HG03432 (cell line): ENCODE data around the gene CFAP44.
"Not testable (repeated sequence)": the region's sequence is repeated elsewhere in the genome, so short reads cannot be mapped to it uniquely, and the experiment has no call there.

Source experiments
- ATAC-seq: cut with Tn5 transposase; IDR thresholded peaks from one replicate; pipeline ENCODE4 v1.9.1; 2021; ENCODE audit warnings: mild to moderate bottlenecking, moderate library complexity; ENCODE audit not compliant: unreplicated experiment

The CFAP44 gene, protein sequence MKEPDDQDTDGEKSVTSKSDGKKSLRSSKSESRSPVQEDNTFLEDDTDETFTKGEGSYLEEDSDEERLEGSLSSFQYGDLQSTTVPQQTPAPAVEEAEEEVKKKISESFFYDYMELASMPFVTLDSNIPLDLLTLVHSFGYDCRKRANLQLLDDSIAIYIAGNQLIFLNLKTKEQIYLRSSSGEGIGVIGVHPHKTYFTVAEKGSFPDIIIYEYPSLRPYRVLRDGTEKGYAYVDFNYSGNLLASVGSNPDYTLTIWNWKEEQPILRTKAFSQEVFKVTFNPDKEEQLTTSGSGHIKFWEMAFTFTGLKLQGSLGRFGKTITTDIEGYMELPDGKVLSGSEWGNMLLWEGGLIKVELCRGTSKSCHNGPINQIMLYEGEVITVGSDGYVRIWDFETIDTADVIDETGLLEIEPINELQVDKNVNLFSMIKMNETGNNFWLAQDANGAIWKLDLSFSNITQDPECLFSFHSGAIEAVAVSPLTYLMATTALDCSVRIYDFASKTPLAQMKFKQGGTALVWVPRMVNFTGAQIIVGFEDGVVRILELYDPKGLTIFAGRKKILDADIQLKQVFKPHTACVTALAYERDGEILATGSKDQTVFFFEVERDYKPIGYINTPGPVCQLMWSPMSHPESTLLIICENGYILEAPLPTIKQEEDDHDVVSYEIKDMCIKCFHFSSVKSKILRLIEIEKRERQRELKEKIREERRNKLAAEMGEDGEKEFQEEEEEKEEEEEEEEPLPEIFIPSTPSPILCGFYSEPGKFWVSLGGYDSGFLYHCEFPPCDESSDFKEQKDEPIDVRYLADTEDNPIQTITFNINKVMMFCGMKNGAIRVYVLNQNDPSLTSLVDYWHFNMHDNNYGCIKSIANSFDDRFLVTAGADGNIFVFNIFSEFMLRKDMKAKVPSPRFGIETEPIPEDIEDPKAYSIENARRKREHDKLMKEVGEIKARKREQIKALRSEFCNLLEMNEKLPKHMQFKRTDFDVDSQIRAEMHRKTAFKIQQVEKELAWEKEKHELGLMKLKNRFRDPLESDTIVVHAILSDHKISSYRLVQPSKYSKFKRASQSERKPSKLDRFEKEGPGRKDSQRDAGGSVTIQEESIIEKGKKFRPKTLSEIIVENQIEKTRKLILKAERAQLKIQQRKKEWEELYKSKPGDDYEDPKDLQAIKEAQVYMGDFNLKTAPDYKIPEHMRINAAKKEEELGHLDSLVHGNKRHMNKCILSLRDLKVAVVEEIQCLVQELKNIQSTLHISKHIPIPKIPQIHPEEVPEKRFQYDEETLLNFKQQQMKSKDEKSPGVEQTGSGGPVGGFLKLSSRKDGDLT (N-terminal part only)

DNA sequence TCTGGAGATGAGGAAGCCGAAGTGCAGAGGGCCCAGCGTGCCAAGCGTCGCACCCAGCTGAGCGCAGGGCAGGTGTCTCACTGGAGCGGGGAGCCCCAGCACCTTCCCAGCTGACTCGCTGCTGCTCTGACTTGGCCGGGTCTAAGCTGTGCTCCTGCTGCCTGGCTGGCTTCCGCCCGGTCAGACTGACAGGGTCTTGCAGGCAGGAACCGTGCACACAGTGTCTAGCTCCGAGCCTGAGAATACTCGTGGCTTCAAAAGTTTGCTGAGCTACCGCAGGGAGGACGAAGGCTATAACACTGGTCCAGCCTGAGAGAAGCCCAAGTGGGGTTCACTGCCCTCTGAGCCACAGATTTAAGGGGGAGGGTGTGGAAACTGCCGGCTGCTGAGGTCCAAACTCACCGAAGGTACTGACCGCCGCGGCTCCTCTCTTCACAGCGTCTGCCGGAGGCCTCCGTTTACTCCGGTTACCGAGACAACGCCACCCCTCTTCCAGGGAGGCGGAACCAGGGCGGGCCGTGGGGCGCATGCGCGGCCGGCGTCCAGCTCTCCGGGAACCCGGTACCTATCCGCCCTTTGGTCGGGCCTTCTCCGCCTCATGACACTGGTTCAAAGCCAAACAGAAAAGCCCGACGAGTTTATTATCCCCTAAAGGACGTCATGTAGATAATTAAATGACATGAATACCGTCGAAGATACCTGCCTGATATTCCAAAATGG, at the start of gene CFAP44:
Gene CFAP44 (minus strand): TSS at position 443 of the 720 bp plus-strand sequence. CDS start 7,829 bp downstream, outside the sequence.
- no peak for ATAC-seq

DNA sequence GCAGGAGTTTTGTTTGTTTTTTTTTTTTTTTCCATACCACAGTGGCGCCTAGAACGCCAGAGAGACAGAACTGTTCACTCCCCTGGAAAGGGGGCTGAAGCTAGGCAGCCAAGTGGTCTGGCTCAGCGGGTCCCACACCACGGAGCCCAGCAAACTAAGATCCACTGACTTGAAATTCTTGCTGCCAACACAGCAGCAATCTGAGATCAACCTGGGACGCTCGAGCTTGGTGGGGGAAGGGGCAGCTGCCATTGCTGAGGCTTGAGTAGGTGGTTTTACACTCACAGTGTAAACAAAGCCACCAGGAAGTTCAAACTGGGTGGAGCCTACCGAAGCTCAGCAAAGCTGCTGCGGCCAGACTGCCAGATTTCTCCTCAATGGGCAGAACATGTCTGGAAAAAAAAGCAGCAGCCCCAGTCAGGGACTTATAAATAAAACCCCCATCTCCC, 43.9 kb upstream of the CFAP44 start:
- ATAC-seq = no peak

DNA sequence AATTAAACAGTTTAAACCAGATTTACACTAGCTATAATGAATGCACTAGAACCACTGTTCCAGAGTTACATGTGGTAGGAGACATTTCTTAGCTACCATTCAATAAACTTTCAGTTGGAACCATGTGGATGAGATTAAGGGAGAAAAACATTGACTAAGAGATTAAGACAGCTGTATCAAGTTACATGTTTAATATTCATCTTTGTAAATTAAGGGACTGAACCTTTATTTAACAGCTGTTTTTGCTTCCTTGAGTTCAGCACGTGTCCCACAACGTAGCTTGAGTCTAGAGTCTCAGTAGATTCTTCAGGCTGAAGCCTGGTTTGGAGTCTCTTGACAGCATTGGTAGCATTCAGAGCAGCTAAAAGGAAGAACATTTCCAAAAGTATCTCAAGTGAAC, 27.2 kb upstream of the CFAP44 start:
- no peak for ATAC-seq

DNA sequence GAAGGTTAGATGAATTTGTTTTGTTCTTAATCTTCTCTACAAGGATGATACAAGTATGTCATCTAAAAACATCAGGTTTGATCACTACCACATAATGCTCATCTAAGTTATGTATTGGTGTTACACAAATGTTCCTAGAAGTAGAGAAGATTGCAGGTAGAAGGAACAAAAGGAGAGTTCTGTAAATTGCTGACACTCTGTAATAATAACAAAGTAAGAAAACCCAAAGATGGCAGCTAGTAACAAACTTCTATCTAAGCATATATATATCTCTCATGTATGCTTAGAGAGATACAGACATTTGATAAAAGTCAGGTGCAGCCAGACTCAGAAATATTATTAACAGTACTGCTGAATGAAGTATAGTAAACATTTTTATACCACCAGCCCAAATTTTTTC, 20.2 kb upstream of the CFAP44 start:
- no peak for ATAC-seq

DNA sequence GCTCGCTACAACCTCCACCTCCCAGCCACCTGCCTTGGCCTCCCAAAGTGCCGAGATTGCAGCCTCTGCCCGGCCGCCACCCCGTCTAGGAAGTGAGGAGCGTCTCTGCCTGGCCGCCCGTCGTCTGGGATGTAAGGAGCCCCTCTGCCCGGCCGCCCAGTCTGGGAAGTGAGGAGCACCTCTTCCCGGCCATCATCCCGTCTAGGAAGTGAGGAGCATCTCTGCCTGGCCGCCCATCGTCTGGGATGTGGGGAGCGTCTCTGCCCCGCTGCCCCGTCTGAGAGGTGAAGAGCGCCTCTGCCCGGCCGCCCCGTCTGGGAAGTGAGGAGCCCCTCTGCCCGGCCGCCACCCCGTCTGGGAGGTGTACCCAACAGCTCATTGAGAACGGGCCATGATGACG, 17.3 kb upstream of the CFAP44 start:
- ATAC-seq = not testable (repeated sequence)

DNA sequence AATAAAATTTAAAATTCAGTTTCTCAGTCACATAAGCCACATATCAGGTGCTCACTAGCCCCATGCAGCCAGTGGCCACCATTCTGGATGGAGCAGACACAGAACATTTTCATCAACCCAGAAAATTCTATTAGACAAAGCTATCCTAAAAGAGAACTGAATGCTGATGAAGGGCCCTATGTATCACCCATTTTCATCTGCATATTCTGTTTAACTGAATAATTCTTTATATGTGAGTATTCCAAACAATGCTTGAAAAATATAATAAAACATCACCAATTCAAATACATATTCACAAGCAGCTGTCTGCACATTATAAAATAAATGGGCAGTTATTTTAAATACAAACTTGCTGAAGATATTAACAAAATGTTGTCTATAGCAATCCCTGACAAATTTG, 14.2 kb upstream of the CFAP44 start:
- ATAC-seq = no peak

DNA sequence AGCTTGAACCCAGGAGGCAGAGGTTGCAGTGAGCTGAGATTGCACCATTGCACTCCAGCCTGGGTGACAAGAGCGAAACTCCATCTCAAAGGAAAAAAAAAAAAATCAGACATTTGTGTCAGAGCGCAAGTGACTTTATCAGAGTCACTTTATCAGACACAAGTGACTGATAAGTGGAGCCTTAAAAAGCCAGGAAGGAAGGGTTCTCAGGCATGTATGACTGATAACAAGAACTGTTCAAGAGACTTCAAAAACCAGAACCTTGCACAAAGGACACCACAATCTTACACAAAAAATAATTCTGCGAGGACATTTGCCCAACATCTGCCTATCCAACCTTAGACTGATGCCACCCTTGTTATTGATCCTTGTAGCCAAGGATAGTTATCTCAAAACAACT, 13.3 kb upstream of the CFAP44 start:
- no peak for ATAC-seq

DNA sequence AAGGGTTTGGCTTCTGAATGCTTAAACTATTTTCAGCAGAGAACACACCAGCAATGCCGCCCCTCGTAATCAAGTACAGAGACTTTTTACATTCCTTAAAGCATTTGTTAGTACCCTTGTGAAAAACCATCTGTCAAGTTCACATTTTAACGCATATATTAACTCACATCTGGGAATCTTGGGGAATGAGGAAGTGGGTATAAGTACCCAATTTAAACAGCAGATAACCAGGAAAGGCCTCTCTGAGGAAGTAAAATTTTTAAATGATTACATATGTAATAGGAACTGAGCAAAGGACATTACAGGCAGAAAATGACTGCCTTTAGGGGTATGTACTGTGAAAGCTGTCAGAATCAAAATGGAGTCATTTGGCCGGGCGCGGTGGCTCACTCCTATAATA, 12.8 kb upstream of the CFAP44 start:
- ATAC-seq = no peak

DNA sequence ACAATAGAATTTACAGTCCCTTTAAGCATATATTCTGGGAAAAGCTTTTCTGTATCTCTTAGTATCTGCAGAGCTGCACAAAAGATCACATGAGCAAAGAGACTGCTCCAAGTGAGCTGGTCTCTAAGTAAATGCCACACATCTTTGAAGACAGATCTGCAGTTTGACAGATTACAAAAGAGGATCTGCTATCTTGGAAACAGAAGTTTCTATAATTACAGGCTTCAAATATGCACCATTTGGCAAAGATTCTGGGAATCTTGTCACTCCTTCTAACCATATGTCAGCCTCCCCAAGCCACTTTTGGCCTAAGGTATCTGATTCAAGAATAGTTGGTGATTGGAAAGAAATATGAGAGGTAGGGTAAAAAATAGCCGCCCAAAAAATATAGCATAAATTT, 9.6 kb upstream of the CFAP44 start:
- ATAC-seq = no peak

DNA sequence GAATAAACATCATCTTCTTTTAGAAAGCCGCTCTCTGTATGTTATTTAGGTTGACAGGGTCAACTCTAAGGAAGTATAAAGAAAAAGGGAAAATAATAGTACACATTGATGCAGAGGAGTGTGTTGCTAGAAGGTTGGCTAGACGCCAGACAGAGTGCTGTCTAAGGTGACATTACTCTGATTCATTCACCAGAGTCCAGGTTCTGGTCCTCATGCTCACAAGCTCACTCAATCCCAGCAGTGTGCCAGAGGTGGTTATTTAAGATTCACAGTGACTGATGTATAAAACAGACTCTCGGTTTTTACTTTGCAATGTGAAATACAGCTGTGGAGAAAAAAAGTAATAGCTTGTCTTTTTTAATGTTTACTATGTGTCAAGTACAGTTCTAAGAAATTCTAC, 1.7 kb downstream of the CFAP44 start:
- no peak for ATAC-seq

DNA sequence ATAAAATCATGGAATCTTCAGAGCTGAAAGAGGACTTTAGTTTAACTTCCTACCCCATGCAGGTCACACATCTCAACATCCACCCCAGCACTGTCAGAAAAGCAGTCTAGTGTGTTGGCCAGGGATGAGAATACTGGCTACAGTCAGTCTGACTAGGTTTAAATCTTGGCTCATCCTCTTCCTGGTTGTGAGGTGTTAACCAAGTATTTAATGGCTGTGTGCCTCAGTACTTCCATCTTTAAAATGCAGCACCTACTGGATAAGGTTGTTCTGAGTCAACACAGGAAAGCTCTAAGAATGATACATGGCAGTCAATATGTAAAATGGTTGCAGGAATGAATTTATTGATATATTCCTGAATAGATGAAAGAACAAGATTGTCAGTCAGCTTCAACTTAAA, 3.1 kb downstream of the CFAP44 start:
- no peak for ATAC-seq

DNA sequence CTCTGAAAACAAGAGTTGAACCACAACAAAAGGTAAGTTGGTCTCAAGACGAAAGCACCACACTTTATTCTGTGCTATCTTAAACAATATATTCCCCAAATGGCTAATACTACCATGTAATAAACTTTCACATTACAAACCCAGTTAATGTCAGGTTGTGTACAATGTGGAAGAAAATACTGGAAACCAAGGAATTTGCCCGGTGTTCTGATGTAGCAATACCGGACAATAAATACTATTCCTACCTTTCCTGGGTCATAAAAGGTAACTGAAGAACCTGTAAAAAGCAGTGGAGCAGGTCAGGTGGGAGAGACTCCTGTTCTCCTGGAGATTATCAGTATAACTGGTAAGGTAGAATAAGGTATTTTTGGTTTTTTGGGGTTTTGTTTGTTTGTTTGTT, 3.9 kb downstream of the CFAP44 start:
- ATAC-seq = no peak

DNA sequence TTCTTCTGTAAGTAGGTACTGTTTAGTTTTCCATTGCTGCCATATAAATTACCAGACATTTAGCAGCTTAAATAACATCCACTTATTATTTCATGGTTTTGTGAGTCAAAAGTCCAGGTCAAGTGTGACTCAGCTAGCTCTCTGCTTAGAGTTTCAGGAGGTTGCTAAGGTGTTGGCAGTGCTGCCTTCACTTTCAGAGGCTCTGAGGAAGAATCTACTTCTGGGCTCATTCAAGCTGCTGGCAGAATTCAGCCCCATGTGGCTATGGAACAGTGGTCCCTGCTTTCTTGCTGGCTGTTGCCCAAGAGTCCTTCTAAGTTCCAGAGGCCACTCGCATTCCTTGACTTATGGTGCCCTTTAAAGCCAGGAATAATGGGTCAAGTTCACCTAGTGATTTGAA, 4.5 kb downstream of the CFAP44 start:
- peak; percentile 59 for ATAC-seq

DNA sequence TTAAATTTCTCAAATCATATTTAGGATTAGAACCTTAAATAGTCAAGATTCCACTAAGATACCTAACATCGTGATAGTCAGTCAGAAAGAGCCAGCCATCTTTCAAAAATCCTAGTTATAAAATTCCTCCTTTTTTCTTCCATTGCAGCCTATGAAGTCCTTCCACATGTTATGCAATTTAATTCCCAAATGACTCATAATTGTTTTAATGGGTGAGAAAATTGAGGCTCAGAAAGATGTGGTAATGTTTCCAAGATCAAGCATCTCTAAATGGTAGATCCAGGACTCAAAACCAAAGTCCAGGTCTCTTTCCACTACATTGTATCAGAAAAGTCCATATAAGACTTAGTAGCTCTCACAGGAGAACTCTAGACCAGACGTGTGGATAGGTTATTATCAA, 9.5 kb downstream of the CFAP44 start:
- no peak for ATAC-seq

DNA sequence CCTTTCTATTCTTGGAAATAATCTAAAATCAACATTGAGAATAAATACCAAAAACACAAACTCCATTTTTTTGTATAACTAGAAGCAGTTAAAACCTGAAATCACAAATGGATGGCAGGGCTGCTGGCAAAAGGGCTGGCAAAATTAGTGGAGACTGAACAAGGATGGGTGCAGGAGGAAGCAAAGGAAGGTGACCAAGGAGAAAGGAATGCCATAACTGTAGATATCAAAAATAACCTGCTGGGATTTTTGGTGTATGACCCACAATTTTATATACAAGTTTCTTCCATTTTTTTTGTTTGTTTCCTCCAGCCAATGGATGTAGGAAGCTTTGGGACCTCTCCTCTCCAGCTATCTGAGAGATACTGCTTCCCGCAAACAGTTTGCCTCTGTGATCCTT, 12.7 kb downstream of the CFAP44 start:
- no peak for ATAC-seq

DNA sequence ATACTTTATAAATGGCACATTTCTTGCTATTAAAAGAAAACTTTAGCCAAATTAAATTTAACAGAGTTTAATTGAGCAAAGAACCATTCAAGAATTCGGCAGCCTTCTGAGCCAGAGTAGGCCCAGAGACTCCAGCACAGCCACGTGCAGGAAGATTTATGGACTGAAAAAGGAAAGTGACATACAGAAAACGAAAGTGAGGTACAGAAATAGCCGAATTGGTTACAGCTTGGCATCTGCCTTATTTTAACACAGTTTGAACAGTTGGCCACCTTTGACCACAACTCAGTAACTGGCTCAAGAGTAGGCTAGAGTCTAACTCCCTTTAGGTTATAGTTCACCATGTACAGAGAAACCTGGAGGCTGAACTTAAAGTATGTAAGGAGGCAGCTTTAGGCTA, 17.6 kb downstream of the CFAP44 start:
- peak; percentile 57 for ATAC-seq

DNA sequence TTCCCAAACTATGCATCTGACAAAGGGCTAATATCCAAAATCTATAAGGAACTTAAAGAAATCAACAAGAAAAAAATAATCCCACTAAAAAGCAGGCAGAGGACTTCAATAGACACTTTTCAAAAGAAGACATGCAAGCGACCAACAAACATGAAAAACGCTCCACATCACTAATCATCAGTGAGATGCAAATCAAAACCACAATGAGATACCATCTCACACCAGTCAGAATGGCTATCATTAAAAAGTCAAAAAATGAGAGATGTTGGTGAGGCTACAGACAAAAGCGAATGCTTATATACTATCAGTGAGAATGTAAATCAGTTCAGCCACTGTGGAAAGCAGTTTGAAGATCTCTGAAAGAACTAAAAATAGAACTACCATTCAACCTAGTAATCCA, 20.2 kb downstream of the CFAP44 start:
- ATAC-seq = peak; percentile 51

DNA sequence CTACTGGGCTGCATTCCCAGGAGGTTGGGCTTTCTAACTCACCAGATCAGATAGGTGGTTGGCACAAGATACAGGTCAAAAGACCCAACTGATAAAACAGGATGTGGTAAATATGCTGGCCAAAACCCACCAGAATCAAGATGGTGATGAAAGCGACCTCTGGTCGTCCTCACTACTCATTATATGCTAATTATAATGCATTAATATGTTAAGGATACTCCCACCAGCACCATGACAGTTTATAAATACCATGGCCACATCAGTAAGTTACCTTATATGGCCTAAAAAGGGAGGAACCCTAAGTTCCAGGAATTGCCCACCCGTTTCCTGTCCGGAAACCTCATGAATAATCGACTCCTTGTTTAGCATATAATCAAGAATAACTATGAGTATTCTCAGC, 31.6 kb downstream of the CFAP44 start:
- no peak for ATAC-seq

DNA sequence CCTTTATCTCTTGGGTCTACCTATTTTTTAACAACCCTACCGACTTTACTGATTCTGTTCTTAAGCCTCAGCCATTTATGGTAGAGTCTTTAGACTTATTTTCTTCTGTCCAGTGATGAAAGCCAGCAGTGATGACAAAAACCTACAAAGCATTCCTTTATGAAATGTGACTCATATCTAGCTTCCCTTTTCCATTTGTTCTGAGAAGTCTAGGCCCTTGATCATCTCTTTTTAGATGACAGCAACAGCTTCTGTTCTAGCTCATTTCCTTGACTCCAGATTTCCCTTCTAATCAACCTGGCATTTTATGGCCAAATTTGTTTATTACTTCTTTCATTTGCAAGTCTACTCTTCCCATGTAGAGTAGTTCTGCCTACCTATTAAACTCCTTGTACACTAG, 36.1 kb downstream of the CFAP44 start:
- ATAC-seq = no peak

DNA sequence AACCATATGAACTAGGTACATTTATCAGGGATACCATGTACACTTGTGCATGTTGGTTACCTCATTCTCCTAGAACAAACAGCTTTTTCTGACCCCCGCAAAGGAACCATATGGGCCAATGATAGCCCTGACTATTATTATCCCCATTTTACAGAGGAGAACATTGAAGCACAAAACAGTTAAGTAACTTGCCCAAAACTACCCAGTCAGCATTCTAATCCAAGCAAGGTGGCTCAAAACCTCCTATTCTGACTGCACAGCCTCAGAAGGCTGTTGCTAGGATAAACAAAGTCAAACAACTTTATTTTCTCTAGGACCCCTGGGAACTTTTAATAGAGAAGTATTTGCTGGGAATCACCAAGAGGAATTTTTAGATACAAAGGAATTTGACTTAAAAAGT, 36.7 kb downstream of the CFAP44 start:
- no peak for ATAC-seq
